OCI-LY3 (cell line): ENCODE data around the gene ZNF496.
A peak's percentile ranks its signal among the peaks of the same experiment; 100 is the strongest.

ENCODE experiments used
- H2AFZ ChIP-seq: fragments of 200-600, 300-600 bp; shearing (Covaris generic); 2 replicates; pipeline ENCODE4 v1.6.0; 2014; ENCODE audit warnings: antibody characterized with exemption, low read depth, low read length
- H3K27ac ChIP-seq: fragments of 200-600, 300-600 bp; sonication (generic); 2 replicates; pipeline ENCODE4 v1.5.1; 2014; ENCODE audit warnings: mild to moderate bottlenecking, low read length, moderate library complexity, mixed read lengths
- H3K27me3 ChIP-seq: fragments of 200-600, 300-600 bp; sonication (generic); 2 replicates; pipeline ENCODE4 v1.6.1; 2014; ENCODE audit warnings: low read depth, low read length, mixed read lengths
- H3K36me3 ChIP-seq: fragments of 200-600, 300-600 bp; sonication (generic); replicated peaks from 2 replicates; pipeline ENCODE3; 2014; ENCODE audit warnings: low read depth, low read length, mixed read lengths
- H3K4me1 ChIP-seq: fragments of 300-600, 200-600 bp; sonication (generic); 2 replicates; pipeline ENCODE4 v1.6.1; 2014; ENCODE audit warnings: low read length, mixed read lengths
- H3K4me2 ChIP-seq: fragments of 200-600, 300-600 bp; sonication (generic); 2 replicates; pipeline ENCODE4 v1.6.1; 2014; ENCODE audit warnings: low read length, mixed read lengths
- H3K4me3 ChIP-seq: fragments of 300-600, 200-600 bp; sonication (generic); 2 replicates; pipeline ENCODE4 v1.5.1; 2014; ENCODE audit warnings: antibody characterized with exemption, mild to moderate bottlenecking, low read length, moderate library complexity
- H3K79me2 ChIP-seq: fragments of 300-600, 200-600 bp; shearing (Covaris generic); 2 replicates; pipeline ENCODE4 v1.6.1; 2014; ENCODE audit warnings: mild to moderate bottlenecking, low read length, mixed read lengths
- H3K9ac ChIP-seq: fragments of 300-600, 200-600 bp; shearing (Covaris generic); 2 replicates; pipeline ENCODE4 v1.6.0; 2014; ENCODE audit warnings: mild to moderate bottlenecking, low read length, moderate library complexity
- H3K9me3 ChIP-seq: fragments of 200-600, 300-600 bp; shearing (Covaris generic); 2 replicates; pipeline ENCODE4 v1.6.1; 2014; ENCODE audit warnings: low read length, mixed read lengths; ENCODE audit not compliant: insufficient read depth
- H4K20me1 ChIP-seq: fragments of 200-600, 300-600 bp; sonication (generic); 2 replicates; pipeline ENCODE4 v1.6.1; 2016; ENCODE audit warnings: low read length, mixed read lengths; ENCODE audit not compliant: insufficient read depth
- CTCF ChIP-seq: fragments of 200-600, 300-600 bp; sonication (generic); IDR thresholded peaks from 2 replicates; pipeline ENCODE4 v1.5.1; 2014; ENCODE audit warnings: antibody characterized with exemption, low read length, low read depth
- EZH2phosphoT487 ChIP-seq: fragments of 200-600 bp; shearing (Covaris generic); IDR thresholded peaks from 2 replicates; pipeline ENCODE4 v1.6.1; 2018; ENCODE audit warnings: antibody characterized with exemption, mixed run types, low read depth

Gene ZNF496

DNA sequence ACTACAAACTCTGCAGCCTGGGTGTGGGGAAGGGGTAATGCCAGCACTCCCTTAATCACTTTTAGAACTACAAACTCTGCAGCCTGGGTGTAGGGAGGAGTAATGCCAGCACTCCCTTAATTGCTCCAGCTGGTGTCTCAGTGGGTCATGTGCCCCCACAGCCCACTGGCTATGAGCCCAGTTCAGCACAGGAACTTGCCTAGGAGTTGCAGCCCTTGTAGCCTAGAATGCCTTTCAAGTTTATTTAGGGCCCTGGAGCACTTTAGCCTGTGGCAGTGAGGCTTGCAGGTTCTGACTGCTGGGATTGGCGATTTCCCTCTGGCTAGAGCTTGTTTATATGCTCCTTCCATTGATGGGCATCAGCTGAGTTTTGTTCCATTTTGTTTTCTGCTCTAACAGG lies 58.7 kb downstream of the ZNF496 start:
- Histone ChIP-seq H3K27ac (no peak overlapping the region), H3K4me1 (peaks cover 11% of the 10 kb centered on the region), H3K9ac (no peak overlapping the region), H3K36me3 (peaks cover 4% of the 10 kb centered on the region), H2AFZ (no peak overlapping the region), H4K20me1 (no peaks in the 10 kb centered on the region), H3K9me3 (no peaks in the 10 kb centered on the region), H3K4me2 (no peak overlapping the region), H3K4me3 (no peak overlapping the region), H3K79me2 (no peaks in the 10 kb centered on the region), H3K27me3 (no peaks in the 10 kb centered on the region)
- TF ChIP-seq CTCF (no peak), EZH2phosphoT487 (no peak)

DNA sequence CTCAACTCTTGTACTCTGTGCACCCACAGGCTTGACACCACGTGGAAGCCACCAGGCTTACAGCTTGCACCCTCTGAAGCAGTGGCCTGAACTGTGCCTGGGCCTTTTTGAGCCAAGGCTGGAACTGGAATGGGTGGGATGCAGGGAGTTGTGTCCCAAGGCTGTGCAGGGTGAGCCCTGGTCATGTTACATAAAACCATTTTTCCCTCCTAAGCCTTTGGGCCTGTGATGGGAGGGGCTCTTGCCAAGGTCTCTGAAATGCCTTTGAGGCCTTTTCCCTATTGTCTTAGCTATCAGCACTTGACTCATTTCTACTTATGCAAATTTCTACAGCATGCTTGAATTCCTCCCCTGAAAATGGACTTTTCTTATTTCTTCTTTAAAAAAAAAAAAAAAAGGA lies 61.7 kb downstream of the ZNF496 start:
- no peak overlapping the region for H3K9ac ChIP-seq
- H3K27ac ChIP-seq, result no peak overlapping the region
- no peak overlapping the region for H3K4me3 ChIP-seq
- H3K79me2 ChIP-seq, result no peaks in the 10 kb centered on the region
- H2AFZ ChIP-seq, result no peak overlapping the region
- no peaks in the 10 kb centered on the region for H3K27me3 ChIP-seq
- peaks cover 4% of the 10 kb centered on the region for H3K36me3 ChIP-seq
- no peak for TF ChIP-seq CTCF
- no peak for TF ChIP-seq EZH2phosphoT487
- H3K9me3 ChIP-seq, result no peaks in the 10 kb centered on the region
- peaks cover 6% of the 10 kb centered on the region for H3K4me1 ChIP-seq
- no peaks in the 10 kb centered on the region for H4K20me1 ChIP-seq
- no peak overlapping the region for H3K4me2 ChIP-seq

- TF ChIP-seq EZH2phosphoT487, result no peak
- no peak for TF ChIP-seq CTCF
- H3K79me2 ChIP-seq, result no peaks in the 10 kb centered on the region
These were observed 62.5 kb downstream of the ZNF496 start for GRCh38 chr1:247269133-247269532.

GRCh38 chr1:247268390-247269045 lies 63.1 kb downstream of the ZNF496 start:
- Histone ChIP-seq H3K27me3 (no peaks in the 10 kb centered on the region), H3K9me3 (no peaks in the 10 kb centered on the region), H3K4me1 (no peaks in the 10 kb centered on the region), H3K9ac (no peak overlapping the region), H4K20me1 (no peaks in the 10 kb centered on the region), H3K27ac (no peak overlapping the region), H3K4me2 (no peak overlapping the region), H2AFZ (no peak overlapping the region), H3K36me3 (peaks cover 4% of the 10 kb centered on the region), H3K79me2 (no peaks in the 10 kb centered on the region), H3K4me3 (no peak overlapping the region)
- TF ChIP-seq CTCF (peak; percentile 44), EZH2phosphoT487 (no peak)

More at GRCh38 chr1:247269133-247269532, 62.5 kb downstream of the ZNF496 start:
- no peaks in the 10 kb centered on the region for H3K4me1 ChIP-seq
- no peak overlapping the region for H2AFZ ChIP-seq
- peaks cover 4% of the 10 kb centered on the region for H3K36me3 ChIP-seq
- H3K9me3 ChIP-seq, result no peaks in the 10 kb centered on the region
- no peak overlapping the region for H3K4me3 ChIP-seq
- no peak overlapping the region for H3K9ac ChIP-seq
- no peak overlapping the region for H3K4me2 ChIP-seq
- no peaks in the 10 kb centered on the region for H3K27me3 ChIP-seq
- no peak overlapping the region for H3K27ac ChIP-seq
- H4K20me1 ChIP-seq, result no peaks in the 10 kb centered on the region
